OCI-LY3 (cell line): ENCODE results near the gene VAV2.
"Not testable (repeated sequence)": the region's sequence is repeated elsewhere in the genome, so short reads cannot be mapped to it uniquely, and the experiment has no call there.

Source experiments
- H2AFZ ChIP-seq: fragments of 200-600, 300-600 bp; shearing (Covaris generic); 2 replicates; pipeline ENCODE4 v1.6.0; 2014; ENCODE audit warnings: antibody characterized with exemption, low read depth, low read length
- H3K27ac ChIP-seq: fragments of 200-600, 300-600 bp; sonication (generic); 2 replicates; pipeline ENCODE4 v1.5.1; 2014; ENCODE audit warnings: mild to moderate bottlenecking, low read length, moderate library complexity, mixed read lengths
- H3K27me3 ChIP-seq: fragments of 200-600, 300-600 bp; sonication (generic); 2 replicates; pipeline ENCODE4 v1.6.1; 2014; ENCODE audit warnings: low read depth, low read length, mixed read lengths
- H3K36me3 ChIP-seq: fragments of 200-600, 300-600 bp; sonication (generic); replicated peaks from 2 replicates; pipeline ENCODE3; 2014; ENCODE audit warnings: low read depth, low read length, mixed read lengths
- H3K4me1 ChIP-seq: fragments of 300-600, 200-600 bp; sonication (generic); 2 replicates; pipeline ENCODE4 v1.6.1; 2014; ENCODE audit warnings: low read length, mixed read lengths
- H3K4me2 ChIP-seq: fragments of 200-600, 300-600 bp; sonication (generic); 2 replicates; pipeline ENCODE4 v1.6.1; 2014; ENCODE audit warnings: low read length, mixed read lengths
- H3K4me3 ChIP-seq: fragments of 300-600, 200-600 bp; sonication (generic); 2 replicates; pipeline ENCODE4 v1.5.1; 2014; ENCODE audit warnings: antibody characterized with exemption, mild to moderate bottlenecking, low read length, moderate library complexity
- H3K79me2 ChIP-seq: fragments of 300-600, 200-600 bp; shearing (Covaris generic); 2 replicates; pipeline ENCODE4 v1.6.1; 2014; ENCODE audit warnings: mild to moderate bottlenecking, low read length, mixed read lengths
- H3K9ac ChIP-seq: fragments of 300-600, 200-600 bp; shearing (Covaris generic); 2 replicates; pipeline ENCODE4 v1.6.0; 2014; ENCODE audit warnings: mild to moderate bottlenecking, low read length, moderate library complexity
- H3K9me3 ChIP-seq: fragments of 200-600, 300-600 bp; shearing (Covaris generic); 2 replicates; pipeline ENCODE4 v1.6.1; 2014; ENCODE audit warnings: low read length, mixed read lengths; ENCODE audit not compliant: insufficient read depth
- H4K20me1 ChIP-seq: fragments of 200-600, 300-600 bp; sonication (generic); 2 replicates; pipeline ENCODE4 v1.6.1; 2016; ENCODE audit warnings: low read length, mixed read lengths; ENCODE audit not compliant: insufficient read depth
- EZH2phosphoT487 ChIP-seq: fragments of 200-600 bp; shearing (Covaris generic); IDR thresholded peaks from 2 replicates; pipeline ENCODE4 v1.6.1; 2018; ENCODE audit warnings: antibody characterized with exemption, mixed run types, low read depth
- TF ChIP-seq, protein P1 (sequence below): fragments of 200-600, 300-600 bp; sonication (generic); IDR thresholded peaks from 2 replicates; pipeline ENCODE4 v1.5.1; 2014; ENCODE audit warnings: antibody characterized with exemption, low read length, low read depth

The VAV2 gene

DNA sequence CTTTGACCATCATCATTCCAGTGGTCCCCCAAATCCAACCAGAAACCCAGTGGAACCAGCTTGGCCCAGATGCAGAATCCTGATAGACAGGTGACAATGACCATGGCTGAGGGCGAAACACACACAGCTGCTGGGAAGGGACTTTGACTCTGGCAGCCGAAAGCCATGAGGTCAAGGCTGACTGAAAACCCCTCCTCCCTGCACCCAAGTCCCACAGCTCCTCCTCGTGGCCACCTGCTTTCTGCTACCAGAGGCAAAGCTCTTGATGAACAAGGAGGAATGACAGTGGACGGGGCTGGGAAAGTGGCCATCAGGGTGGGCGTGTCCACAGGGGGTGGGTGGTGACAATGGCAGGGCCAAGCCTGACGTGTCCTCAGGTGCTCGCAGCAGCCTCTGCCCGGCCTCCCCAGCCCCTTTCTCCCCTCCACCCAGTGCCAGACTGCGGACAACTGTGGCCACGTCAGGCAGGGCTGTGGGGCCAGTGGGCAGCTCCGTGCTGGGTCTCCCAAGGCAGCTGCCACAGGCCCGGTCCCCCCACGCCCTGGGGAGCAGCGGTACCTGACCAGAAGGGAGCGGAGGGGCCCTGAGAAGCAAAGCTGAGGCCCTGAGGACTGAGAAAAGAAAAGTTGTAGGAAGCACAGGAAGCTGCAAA, 223.1 kb downstream of the VAV2 start:
- Histone ChIP-seq H3K27me3 (no peaks in the 10 kb centered on the region), H3K4me1 (no peaks in the 10 kb centered on the region), H3K27ac (no peak overlapping the region), H3K9ac (no peak overlapping the region), H3K9me3 (peaks cover 4% of the 10 kb centered on the region; the same call in 1 of the 2 replicates), H3K79me2 (no peaks in the 10 kb centered on the region), H3K36me3 (peaks cover 73% of the 10 kb centered on the region), H2AFZ (no peak overlapping the region), H4K20me1 (no peaks in the 10 kb centered on the region), H3K4me3 (no peak overlapping the region), H3K4me2 (no peak overlapping the region)
- TF ChIP-seq, protein P1, sequence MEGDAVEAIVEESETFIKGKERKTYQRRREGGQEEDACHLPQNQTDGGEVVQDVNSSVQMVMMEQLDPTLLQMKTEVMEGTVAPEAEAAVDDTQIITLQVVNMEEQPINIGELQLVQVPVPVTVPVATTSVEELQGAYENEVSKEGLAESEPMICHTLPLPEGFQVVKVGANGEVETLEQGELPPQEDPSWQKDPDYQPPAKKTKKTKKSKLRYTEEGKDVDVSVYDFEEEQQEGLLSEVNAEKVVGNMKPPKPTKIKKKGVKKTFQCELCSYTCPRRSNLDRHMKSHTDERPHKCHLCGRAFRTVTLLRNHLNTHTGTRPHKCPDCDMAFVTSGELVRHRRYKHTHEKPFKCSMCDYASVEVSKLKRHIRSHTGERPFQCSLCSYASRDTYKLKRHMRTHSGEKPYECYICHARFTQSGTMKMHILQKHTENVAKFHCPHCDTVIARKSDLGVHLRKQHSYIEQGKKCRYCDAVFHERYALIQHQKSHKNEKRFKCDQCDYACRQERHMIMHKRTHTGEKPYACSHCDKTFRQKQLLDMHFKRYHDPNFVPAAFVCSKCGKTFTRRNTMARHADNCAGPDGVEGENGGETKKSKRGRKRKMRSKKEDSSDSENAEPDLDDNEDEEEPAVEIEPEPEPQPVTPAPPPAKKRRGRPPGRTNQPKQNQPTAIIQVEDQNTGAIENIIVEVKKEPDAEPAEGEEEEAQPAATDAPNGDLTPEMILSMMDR = no peak

DNA sequence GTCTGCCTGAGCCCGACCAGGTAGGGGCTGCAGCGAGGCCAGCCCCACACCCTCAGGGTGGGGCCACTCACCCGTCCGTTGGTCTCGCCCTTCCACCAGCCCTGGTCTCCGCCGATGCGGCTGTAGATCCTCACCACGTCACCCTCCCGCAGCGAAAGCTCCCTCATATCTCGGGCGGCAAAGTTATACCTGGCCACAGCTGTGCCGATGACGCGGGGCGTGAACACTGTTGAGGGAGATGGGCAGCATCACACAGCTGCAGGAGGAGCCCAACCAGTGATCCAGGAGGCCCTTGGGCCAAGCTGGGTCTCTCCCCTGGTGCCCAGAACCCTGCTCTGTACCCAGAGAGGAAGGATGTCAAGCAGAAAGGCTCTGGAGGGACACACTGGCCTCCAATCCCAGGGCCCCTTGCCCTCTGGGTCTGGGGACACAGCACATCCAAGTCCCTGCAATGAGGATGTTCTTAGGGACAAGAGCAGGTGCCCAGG, 223.7 kb downstream of the VAV2 start:
- no peak overlapping the region for H3K4me3 ChIP-seq

GRCh38 chr9:133767625-133768024, 224.5 kb downstream of the VAV2 start:
- H3K36me3 ChIP-seq = peaks cover 74% of the 10 kb centered on the region

More for the DNA sequence above, 223.7 kb downstream of the VAV2 start:
- H3K36me3 ChIP-seq = peaks cover 74% of the 10 kb centered on the region
- H4K20me1 ChIP-seq = no peaks in the 10 kb centered on the region
- H3K9ac ChIP-seq = no peak overlapping the region
- no peaks in the 10 kb centered on the region for H3K27me3 ChIP-seq
- H3K27ac ChIP-seq = no peak overlapping the region
- H3K4me1 ChIP-seq = no peaks in the 10 kb centered on the region
- no peaks in the 10 kb centered on the region for H3K79me2 ChIP-seq
- TF ChIP-seq EZH2phosphoT487 = no peak
- TF ChIP-seq, protein P1 = no peak
- H3K9me3 ChIP-seq = peaks cover 4% of the 10 kb centered on the region; the same call in 1 of the 2 replicates
- no peak overlapping the region for H3K4me2 ChIP-seq
- H2AFZ ChIP-seq = no peak overlapping the region

GRCh38 chr9:133767008-133767407, 225.1 kb downstream of the VAV2 start:
- Histone ChIP-seq H3K4me1 (no peaks in the 10 kb centered on the region), H3K27me3 (no peaks in the 10 kb centered on the region), H3K9me3 (peaks cover 4% of the 10 kb centered on the region; the same call in 1 of the 2 replicates), H3K4me2 (no peak overlapping the region), H3K79me2 (no peaks in the 10 kb centered on the region), H3K4me3 (no peak overlapping the region), H3K9ac (no peak overlapping the region), H3K27ac (no peak overlapping the region), H2AFZ (no peak overlapping the region), H3K36me3 (peaks cover 73% of the 10 kb centered on the region), H4K20me1 (no peaks in the 10 kb centered on the region)
- TF ChIP-seq EZH2phosphoT487 = no peak
- TF ChIP-seq, protein P1 = no peak

More at GRCh38 chr9:133767625-133768024, 224.5 kb downstream of the VAV2 start:
- H3K79me2 ChIP-seq = no peaks in the 10 kb centered on the region
- no peaks in the 10 kb centered on the region for H4K20me1 ChIP-seq
- H3K27me3 ChIP-seq = no peaks in the 10 kb centered on the region
- H3K4me3 ChIP-seq = no peak overlapping the region
- no peak overlapping the region for H3K4me2 ChIP-seq
- TF ChIP-seq, protein P1 = no peak
- no peak for TF ChIP-seq EZH2phosphoT487
- no peaks in the 10 kb centered on the region for H3K4me1 ChIP-seq
- H3K9me3 ChIP-seq = peaks cover 4% of the 10 kb centered on the region; the same call in 1 of the 2 replicates
- H3K9ac ChIP-seq = no peak overlapping the region
- no peak overlapping the region for H2AFZ ChIP-seq
- H3K27ac ChIP-seq = no peak overlapping the region

DNA sequence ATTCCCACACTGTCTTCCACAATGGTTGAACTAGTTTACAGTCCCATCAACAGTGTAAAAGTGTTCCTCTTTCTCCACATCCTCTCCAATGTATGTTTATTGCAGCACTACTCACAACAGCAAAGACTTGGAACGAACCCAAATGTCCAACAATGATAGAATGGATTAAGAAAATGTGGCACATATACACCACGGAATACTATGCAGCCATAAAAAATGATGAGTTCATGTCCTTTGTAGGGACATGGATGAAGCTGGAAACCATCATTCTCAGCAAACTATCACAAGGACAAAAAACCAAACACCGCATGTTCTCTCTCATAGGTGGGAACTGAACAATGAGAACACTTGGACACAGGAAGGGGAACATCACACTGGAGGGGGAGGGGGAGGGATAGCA, 225.9 kb downstream of the VAV2 start:
- H3K4me3 ChIP-seq, H3K27ac ChIP-seq, H3K4me2 ChIP-seq, H4K20me1 ChIP-seq, H3K79me2 ChIP-seq, H3K9me3 ChIP-seq, H3K27me3 ChIP-seq, H2AFZ ChIP-seq, H3K9ac ChIP-seq, H3K4me1 ChIP-seq: not testable (repeated sequence)
- H3K36me3 ChIP-seq = peaks cover 66% of the 10 kb centered on the region
